Sigmoid colon (tissue), 4 donors: Measurements from ENCODE around the gene STAMBP.

Experiments used
- EP300 ChIP-seq, 4 donors: sonication (generic); formaldehyde crosslinking; IDR thresholded peaks; one replicate each; pipeline ENCODE4 v1.6.1; 2017; ENCODE audit warnings: antibody characterized with exemption in 4 of 4
- POLR2A ChIP-seq, 2 donors: fragments of 450-650 bp; IDR thresholded peaks; one replicate each; pipeline ENCODE4 v1.6.1; 2016; ENCODE audit warnings: antibody characterized with exemption in 2 of 2, mild to moderate bottlenecking in 2 of 2, moderate library complexity in 2 of 2
- POLR2AphosphoS5 ChIP-seq, 4 donors: sonication (generic); formaldehyde crosslinking; IDR thresholded peaks; one replicate each; pipeline ENCODE4 v1.6.1; 2017; ENCODE audit warnings: antibody characterized with exemption in 4 of 4
- TF ChIP-seq, protein P1 (sequence below), 4 experiments: fragments of 450-650 bp in 3 of 4; fragments of 200-600 bp in 1 of 4; IDR thresholded peaks; one replicate each; pipeline ENCODE4 v1.5.1; 2016 to 2019; ENCODE audit warnings: antibody characterized with exemption in 4 of 4, mild to moderate bottlenecking in 3 of 4, moderate library complexity in 2 of 4

DNA sequence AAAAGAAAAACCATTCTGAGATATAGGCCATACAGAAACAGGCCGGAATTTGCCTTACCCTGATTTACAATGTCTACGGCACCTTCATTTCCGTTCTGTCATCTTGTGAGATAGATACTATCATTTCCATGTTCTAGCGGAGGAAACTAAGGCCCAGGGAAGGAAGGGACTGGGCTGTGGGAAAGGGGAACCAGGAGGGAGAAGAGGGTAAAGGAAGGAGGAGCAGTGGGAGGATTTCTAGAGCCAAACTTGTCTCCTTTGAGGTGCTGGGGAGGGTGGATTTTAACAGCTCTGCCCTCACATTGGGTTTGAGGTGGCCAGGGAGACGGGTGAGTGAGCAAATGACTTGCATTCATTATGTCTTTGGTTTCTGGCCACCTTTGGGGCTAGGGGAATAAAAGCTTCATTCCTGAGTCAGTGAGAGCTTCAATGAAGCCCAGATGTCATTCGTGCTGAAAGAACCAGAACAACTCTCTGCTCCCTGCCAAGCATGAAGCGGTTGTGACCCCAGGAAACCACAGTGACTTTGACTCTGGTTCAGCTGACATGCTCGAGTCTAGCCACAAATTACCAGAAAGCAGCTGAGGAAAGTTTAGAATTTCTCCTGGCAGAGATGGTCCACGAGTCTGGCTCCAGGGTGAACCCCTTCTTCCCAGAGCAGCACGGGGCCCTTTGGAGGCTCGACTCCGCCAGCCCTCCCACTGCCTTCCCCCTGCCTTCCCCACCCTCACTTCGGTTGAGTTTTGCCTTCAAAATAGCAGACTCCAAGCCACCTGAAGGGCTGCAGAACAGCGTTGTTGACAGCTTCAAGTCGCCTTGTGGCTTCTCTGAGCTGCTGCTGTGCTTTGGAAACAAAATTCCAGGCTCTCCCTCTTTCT, 67.8 kb downstream of the STAMBP start:
- TF ChIP-seq, protein P1, sequence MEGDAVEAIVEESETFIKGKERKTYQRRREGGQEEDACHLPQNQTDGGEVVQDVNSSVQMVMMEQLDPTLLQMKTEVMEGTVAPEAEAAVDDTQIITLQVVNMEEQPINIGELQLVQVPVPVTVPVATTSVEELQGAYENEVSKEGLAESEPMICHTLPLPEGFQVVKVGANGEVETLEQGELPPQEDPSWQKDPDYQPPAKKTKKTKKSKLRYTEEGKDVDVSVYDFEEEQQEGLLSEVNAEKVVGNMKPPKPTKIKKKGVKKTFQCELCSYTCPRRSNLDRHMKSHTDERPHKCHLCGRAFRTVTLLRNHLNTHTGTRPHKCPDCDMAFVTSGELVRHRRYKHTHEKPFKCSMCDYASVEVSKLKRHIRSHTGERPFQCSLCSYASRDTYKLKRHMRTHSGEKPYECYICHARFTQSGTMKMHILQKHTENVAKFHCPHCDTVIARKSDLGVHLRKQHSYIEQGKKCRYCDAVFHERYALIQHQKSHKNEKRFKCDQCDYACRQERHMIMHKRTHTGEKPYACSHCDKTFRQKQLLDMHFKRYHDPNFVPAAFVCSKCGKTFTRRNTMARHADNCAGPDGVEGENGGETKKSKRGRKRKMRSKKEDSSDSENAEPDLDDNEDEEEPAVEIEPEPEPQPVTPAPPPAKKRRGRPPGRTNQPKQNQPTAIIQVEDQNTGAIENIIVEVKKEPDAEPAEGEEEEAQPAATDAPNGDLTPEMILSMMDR (IDR thresholded peaks at IDR 0.05): no peak
- TF ChIP-seq POLR2A (IDR thresholded peaks at IDR 0.05): no peak
- TF ChIP-seq EP300 (IDR thresholded peaks at IDR 0.05): no peak
- peak; percentile 20 to 68 (median 44) for TF ChIP-seq POLR2AphosphoS5 (IDR thresholded peaks at IDR 0.05)
